ES-I3 (cell line): ENCODE measurements around the gene CENPF.

ENCODE experiments used
- H3K36me3 ChIP-seq: 2 replicates; pipeline ENCODE4 v1.6.1; 2013; ENCODE audit warnings: mild to moderate bottlenecking, low read length, control low read depth, moderate library complexity; ENCODE audit not compliant: insufficient read depth
- H3K4me1 ChIP-seq: 2 replicates; pipeline ENCODE4 v1.6.1; 2013; ENCODE audit warnings: mild to moderate bottlenecking, control low read depth, low read length; ENCODE audit not compliant: insufficient read depth
- H3K9ac ChIP-seq: 2 replicates; pipeline ENCODE4 v1.6.1; 2013; ENCODE audit warnings: low read depth, mild to moderate bottlenecking, low read length, moderate library complexity
- H3K9me3 ChIP-seq: 2 replicates; pipeline ENCODE4 v1.6.1; 2013; ENCODE audit warnings: mild to moderate bottlenecking, low read length, moderate library complexity; ENCODE audit not compliant: control insufficient read depth, insufficient read depth

The CENPF gene

DNA sequence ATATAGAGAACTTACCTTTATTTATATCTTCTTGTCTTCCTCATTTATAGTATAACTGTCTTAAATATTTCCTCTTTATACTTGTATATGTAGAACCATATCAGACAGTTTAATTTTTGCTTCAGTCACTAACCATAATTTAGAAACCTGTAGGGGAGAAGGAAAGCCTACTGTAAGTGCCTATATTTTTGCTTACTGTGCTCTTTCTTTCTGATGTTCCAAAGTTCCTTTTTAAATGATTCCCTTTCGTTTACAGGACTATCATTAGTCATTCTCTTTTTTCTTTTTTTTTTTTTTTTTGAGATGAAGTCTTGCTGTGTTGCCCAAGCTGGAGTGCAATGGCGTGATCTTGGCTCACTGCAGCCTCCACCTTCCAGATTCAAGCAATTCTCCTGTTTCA, 109.7 kb downstream of the CENPF start:
- no peak overlapping the region for H3K9ac ChIP-seq

More for the DNA sequence above, 109.7 kb downstream of the CENPF start:
- no peaks in the 10 kb centered on the region for H3K4me1 ChIP-seq
- H3K36me3 ChIP-seq, result no peaks in the 10 kb centered on the region
- H3K9me3 ChIP-seq, result no peaks in the 10 kb centered on the region
